PFSK-1 (cell line): ENCODE data around the gene RUNX3.

Experiments used
- FOXP2 ChIP-seq: optimal IDR thresholded peaks from 2 replicates; pipeline ENCODE3; 2011; ENCODE audit warnings: borderline replicate concordance, control low read depth, inconsistent platforms; ENCODE audit not compliant: insufficient read depth; ENCODE audit errors: extremely low read length, extremely low read depth
- POLR2AphosphoS5 ChIP-seq: IDR thresholded peaks from 2 replicates; pipeline ENCODE4 v1.6.1; 2012; ENCODE audit warnings: low read depth, mild to moderate bottlenecking, control low read depth, low read length, moderate library complexity
- SIN3A ChIP-seq: IDR thresholded peaks from 2 replicates; pipeline ENCODE4 v1.6.1; 2012; ENCODE audit warnings: mild to moderate bottlenecking, low read length, moderate library complexity, borderline replicate concordance; ENCODE audit not compliant: insufficient read depth
- TAF1 ChIP-seq: IDR thresholded peaks from 2 replicates; pipeline ENCODE4 v1.6.1; 2012; ENCODE audit warnings: low read length, control low read depth, borderline replicate concordance; ENCODE audit not compliant: insufficient read depth
- TF ChIP-seq, protein P1 (sequence below), 2 experiments: IDR thresholded peaks; 2 replicates each; pipeline versions ENCODE4 v1.6.1 to v1.8.0; 2011 to 2012; ENCODE audit warnings: low read depth in 2 of 2, low read length in 2 of 2, control low read depth in 1 of 2, inconsistent platforms in 1 of 2, mild to moderate bottlenecking in 1 of 2, moderate library complexity in 1 of 2; ENCODE audit not compliant: insufficient read depth in 1 of 2

GRCh38 chr1:24978383-24979032 is 48.4 kb upstream of the RUNX3 start:
- TF ChIP-seq POLR2AphosphoS5, result no peak
- TF ChIP-seq, protein P1, sequence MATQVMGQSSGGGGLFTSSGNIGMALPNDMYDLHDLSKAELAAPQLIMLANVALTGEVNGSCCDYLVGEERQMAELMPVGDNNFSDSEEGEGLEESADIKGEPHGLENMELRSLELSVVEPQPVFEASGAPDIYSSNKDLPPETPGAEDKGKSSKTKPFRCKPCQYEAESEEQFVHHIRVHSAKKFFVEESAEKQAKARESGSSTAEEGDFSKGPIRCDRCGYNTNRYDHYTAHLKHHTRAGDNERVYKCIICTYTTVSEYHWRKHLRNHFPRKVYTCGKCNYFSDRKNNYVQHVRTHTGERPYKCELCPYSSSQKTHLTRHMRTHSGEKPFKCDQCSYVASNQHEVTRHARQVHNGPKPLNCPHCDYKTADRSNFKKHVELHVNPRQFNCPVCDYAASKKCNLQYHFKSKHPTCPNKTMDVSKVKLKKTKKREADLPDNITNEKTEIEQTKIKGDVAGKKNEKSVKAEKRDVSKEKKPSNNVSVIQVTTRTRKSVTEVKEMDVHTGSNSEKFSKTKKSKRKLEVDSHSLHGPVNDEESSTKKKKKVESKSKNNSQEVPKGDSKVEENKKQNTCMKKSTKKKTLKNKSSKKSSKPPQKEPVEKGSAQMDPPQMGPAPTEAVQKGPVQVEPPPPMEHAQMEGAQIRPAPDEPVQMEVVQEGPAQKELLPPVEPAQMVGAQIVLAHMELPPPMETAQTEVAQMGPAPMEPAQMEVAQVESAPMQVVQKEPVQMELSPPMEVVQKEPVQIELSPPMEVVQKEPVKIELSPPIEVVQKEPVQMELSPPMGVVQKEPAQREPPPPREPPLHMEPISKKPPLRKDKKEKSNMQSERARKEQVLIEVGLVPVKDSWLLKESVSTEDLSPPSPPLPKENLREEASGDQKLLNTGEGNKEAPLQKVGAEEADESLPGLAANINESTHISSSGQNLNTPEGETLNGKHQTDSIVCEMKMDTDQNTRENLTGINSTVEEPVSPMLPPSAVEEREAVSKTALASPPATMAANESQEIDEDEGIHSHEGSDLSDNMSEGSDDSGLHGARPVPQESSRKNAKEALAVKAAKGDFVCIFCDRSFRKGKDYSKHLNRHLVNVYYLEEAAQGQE (IDR thresholded peaks at IDR 0.05; ENCODE audit: insufficient read depth in 1 of 2, low read depth in 2 of 2, low read length in 2 of 2), result no peak
- no peak for TF ChIP-seq TAF1
- TF ChIP-seq FOXP2, result no peak
- no peak for TF ChIP-seq SIN3A
